ENCODE results near the gene LRRC8E. TPM values are rescaled to one million over a fixed set of nuclear protein-coding genes. Genes with fewer than 3 reads are reported as not detected.

LRRC8E gene
- total and polyA plus RNA-seq, 7 donors: 0.23 to 1.2 (median 1.2) TPM; not detected in 4

GRCh38 chr19:7932276-7932929, 44.1 kb downstream of the LRRC8E start:
- TF ChIP-seq EP300 (IDR thresholded peaks at IDR 0.05): no peak
- no peak for TF ChIP-seq POLR2A (IDR thresholded peaks at IDR 0.05)
- no peak for TF ChIP-seq POLR2AphosphoS5 (IDR thresholded peaks at IDR 0.05)
- no peak for TF ChIP-seq CTCF (IDR thresholded peaks at IDR 0.05)

GRCh38 chr19:7932930-7933300, 44.6 kb downstream of the LRRC8E start:
- no peak for DNase-seq
- no peak overlapping the region for H3K4me3 ChIP-seq
- intact Hi-C loops (cut with DNase I): no loop called here
- H3K4me1 ChIP-seq: peaks cover 0 to 54% (median 43%) of the 10 kb centered on the region in 4 donors
- no peaks in the 10 kb centered on the region for H3K27me3 ChIP-seq
- TF ChIP-seq POLR2AphosphoS5 (IDR thresholded peaks at IDR 0.05) (no peak), POLR2A (IDR thresholded peaks at IDR 0.05) (no peak), CTCF (IDR thresholded peaks at IDR 0.05) (no peak), EP300 (IDR thresholded peaks at IDR 0.05) (no peak)
- WGBS, 2 donors: 91 to 94% methylated on average over 10 of the region's 10 CpGs
- H3K36me3 ChIP-seq: peaks cover 50 to 71% (median 63%) of the 10 kb centered on the region in 4 donors
- no peaks in the 10 kb centered on the region for H3K9me3 ChIP-seq
- H3K27ac ChIP-seq: peak overlapping the region in 3 of 4 donors; percentile 93 to 97 (median 94)

More at GRCh38 chr19:7932276-7932929, 44.1 kb downstream of the LRRC8E start:
- H3K4me3 ChIP-seq: no peak overlapping the region
- peak; percentile 66 for DNase-seq
- no peaks in the 10 kb centered on the region for H3K27me3 ChIP-seq
- peaks cover 49 to 66% (median 58%) of the 10 kb centered on the region in 4 donors for H3K36me3 ChIP-seq
- peaks cover 0 to 59% (median 48%) of the 10 kb centered on the region in 4 donors for H3K4me1 ChIP-seq
- peak overlapping the region; percentile 89 to 97 (median 94) for H3K27ac ChIP-seq
- intact Hi-C loops (cut with DNase I): no loop called here
- WGBS, 2 donors: 92% methylated on average over 32 of the region's 32 CpGs
- no peaks in the 10 kb centered on the region for H3K9me3 ChIP-seq

- TF ChIP-seq POLR2A (IDR thresholded peaks at IDR 0.05) (no peak), CTCF (IDR thresholded peaks at IDR 0.05) (peak in 2 of 4 experiments; percentile 10 to 21), POLR2AphosphoS5 (IDR thresholded peaks at IDR 0.05) (no peak), EP300 (IDR thresholded peaks at IDR 0.05) (no peak)
- Histone ChIP-seq H3K4me1 (peaks cover 0 to 49% (median 38%) of the 10 kb centered on the region in 4 donors), H3K9me3 (no peaks in the 10 kb centered on the region), H3K27me3 (no peaks in the 10 kb centered on the region), H3K27ac (peak overlapping the region in 3 of 4 donors; percentile 93 to 97 (median 94)), H3K36me3 (peaks cover 50 to 76% (median 65%) of the 10 kb centered on the region in 4 donors), H3K4me3 (no peak overlapping the region)
- WGBS, 2 donors: 88 to 93% methylated on average over 14 of the region's 14 CpGs
- no peak for DNase-seq
- intact Hi-C loops (cut with DNase I): no loop called here
Observed at GRCh38 chr19:7933411-7933810, 45.1 kb downstream of the LRRC8E start.

- Histone ChIP-seq H3K4me3 (no peak overlapping the region), H3K27me3 (no peaks in the 10 kb centered on the region), H3K36me3 (peaks cover 50 to 83% (median 65%) of the 10 kb centered on the region in 4 donors), H3K27ac (peak overlapping the region; percentile 4 to 97 (median 94)), H3K4me1 (peaks cover 0 to 43% (median 36%) of the 10 kb centered on the region in 4 donors), H3K9me3 (no peaks in the 10 kb centered on the region)
- TF ChIP-seq CTCF (IDR thresholded peaks at IDR 0.05) (peak in 1 of 4 experiments; percentile 6), POLR2A (IDR thresholded peaks at IDR 0.05) (no peak), POLR2AphosphoS5 (IDR thresholded peaks at IDR 0.05) (no peak), EP300 (IDR thresholded peaks at IDR 0.05) (no peak)
- 80 to 86% methylated on average over 55 of the region's 55 CpGs for WGBS, 2 donors
- peak; percentile 63 for DNase-seq
- intact Hi-C loops (cut with DNase I): no loop called here
Observed at GRCh38 chr19:7933828-7934725, 45.8 kb downstream of the LRRC8E start.

Measured in sigmoid colon (tissue), 7 donors.